ENCODE results near the gene CYSTM1.

The CYSTM1 gene

DNA sequence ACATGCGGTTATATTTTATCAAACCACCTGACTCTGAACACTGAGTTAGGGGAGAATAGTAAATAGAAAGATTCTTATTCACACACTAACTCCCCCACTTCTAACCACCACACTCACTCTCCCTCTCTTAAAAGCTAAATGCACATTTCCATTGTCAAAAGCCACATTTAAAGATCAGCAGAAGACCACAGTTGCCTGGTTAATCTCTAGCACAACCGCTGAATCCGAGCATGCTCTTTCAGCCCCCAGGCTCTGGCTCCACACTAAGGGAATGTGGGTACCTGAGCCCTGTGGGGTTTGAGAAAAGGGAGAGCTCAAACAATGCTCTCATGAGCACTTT, 92.2 kb downstream of the CYSTM1 start:
- TF ChIP-seq, protein P1, sequence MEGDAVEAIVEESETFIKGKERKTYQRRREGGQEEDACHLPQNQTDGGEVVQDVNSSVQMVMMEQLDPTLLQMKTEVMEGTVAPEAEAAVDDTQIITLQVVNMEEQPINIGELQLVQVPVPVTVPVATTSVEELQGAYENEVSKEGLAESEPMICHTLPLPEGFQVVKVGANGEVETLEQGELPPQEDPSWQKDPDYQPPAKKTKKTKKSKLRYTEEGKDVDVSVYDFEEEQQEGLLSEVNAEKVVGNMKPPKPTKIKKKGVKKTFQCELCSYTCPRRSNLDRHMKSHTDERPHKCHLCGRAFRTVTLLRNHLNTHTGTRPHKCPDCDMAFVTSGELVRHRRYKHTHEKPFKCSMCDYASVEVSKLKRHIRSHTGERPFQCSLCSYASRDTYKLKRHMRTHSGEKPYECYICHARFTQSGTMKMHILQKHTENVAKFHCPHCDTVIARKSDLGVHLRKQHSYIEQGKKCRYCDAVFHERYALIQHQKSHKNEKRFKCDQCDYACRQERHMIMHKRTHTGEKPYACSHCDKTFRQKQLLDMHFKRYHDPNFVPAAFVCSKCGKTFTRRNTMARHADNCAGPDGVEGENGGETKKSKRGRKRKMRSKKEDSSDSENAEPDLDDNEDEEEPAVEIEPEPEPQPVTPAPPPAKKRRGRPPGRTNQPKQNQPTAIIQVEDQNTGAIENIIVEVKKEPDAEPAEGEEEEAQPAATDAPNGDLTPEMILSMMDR (IDR thresholded peaks at IDR 0.05; ENCODE audit: low read depth, low read length) = no peak
- DNase-seq (ENCODE audit: extremely low read depth, low read depth) = no peak

DNA sequence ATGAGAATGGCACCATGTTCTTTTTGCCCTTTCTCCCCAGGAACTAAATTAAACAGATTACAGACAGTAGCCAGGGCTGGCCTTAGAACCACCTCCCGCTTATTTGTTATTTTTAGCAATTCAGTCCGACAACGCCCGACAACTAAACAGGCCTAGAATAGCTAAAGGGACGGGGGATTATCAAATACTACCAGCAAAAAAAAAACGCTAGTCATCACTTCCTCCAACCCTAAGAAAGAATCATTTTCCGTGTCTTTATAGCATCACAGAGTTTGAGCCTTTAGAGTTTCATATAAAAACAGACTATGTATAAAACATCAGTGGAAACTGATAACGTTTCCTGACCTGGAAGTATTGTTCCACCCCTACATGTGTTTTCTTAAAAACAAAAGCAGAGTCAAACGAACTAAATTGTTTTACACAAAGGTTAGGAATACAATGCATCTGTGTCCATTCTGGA, 92.6 kb downstream of the CYSTM1 start:
- DNase-seq (ENCODE audit: extremely low read depth, low read depth) = no peak
- TF ChIP-seq, protein P1 (IDR thresholded peaks at IDR 0.05; ENCODE audit: low read depth, low read length) = no peak

DNA sequence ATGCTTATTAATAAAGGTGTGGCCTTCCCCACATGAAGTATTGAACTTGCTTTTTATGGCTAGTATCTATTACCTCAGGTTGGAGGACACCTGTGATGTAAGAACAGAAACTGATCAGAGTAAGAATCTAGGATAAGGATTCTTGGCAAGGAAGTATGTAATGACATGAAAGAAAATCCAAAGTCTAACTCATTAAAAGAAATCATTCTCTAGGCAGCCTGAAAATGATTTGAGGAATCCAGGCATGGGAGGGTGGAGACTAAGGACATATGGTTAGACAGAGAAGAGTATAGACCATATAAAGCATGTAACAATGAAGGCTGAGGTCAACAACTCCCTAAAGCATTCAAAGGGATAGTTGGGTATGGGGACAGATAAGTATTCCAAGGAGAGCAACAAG, 95.0 kb downstream of the CYSTM1 start:
- TF ChIP-seq, protein P1 (IDR thresholded peaks at IDR 0.05; ENCODE audit: low read depth, low read length) = no peak
- no peak for DNase-seq (ENCODE audit: extremely low read depth, low read depth)

DNA sequence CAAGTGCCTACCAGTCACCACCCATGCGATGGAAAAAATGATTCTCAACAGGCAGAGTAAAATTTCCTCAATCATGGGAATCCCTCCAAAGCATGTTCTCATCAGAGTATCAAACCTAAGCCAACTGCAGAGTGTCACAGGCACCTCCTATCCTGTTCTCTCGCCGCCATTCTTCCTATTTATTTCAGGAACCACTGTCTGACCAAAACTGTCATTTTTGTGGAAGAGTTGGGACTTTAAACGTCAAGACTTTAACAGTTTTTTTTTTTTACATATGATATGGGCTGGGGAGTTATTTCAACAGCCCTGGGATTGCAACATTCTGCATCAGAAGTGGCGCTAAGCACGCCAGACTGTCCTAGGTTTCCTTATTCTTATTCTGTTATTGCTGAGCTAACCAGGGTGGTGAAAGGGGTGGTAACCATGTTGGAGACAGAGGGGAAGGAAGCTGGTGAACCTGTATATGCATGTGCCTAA, 98.5 kb downstream of the CYSTM1 start:
- TF ChIP-seq, protein P1 (IDR thresholded peaks at IDR 0.05; ENCODE audit: low read depth, low read length) = no peak
- no peak for DNase-seq (ENCODE audit: extremely low read depth, low read depth)

DNA sequence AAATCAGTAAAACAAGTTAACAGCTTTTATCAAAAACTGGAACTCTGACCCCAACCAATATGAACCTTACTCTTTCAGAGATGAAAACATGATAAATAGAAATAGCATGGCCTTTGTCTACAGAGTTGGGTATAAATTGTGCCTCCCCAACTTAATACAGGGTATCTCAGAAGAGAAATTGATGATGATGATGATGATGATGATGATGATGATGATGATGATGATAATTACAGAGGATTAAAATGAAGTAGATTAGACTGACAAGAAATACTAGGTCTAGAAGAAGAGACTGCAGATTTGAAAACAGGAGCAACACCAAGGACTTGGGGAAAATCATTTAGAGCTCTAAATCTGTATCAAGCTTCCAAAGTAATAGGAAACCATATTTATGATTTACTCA, 100.8 kb downstream of the CYSTM1 start:
- DNase-seq (ENCODE audit: extremely low read depth, low read depth) = no peak

DNA sequence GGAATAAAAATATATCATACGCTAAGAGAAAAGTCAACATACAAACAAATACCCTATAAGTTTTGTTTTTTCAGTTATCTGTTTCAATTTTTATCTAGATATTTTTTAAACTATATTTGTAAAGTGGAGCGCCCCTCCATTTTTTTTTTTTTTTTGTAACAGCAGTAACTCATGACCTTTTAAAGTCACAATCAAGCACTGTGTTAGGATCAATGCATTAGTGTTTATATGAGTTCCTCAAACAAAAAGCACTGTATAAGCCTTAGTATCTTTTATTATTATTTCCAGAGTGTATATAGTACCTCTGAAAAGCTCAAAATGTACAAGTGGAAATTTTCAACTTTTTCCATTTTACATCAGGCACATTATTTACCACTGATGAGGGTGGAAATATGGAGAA, 107.3 kb downstream of the CYSTM1 start:
- TF ChIP-seq, protein P1 (IDR thresholded peaks at IDR 0.05; ENCODE audit: low read depth, low read length) = no peak
- DNase-seq (ENCODE audit: extremely low read depth, low read depth) = no peak

More for the DNA sequence above, 100.8 kb downstream of the CYSTM1 start:
- TF ChIP-seq, protein P1 (IDR thresholded peaks at IDR 0.05; ENCODE audit: low read depth, low read length) = no peak

DNA sequence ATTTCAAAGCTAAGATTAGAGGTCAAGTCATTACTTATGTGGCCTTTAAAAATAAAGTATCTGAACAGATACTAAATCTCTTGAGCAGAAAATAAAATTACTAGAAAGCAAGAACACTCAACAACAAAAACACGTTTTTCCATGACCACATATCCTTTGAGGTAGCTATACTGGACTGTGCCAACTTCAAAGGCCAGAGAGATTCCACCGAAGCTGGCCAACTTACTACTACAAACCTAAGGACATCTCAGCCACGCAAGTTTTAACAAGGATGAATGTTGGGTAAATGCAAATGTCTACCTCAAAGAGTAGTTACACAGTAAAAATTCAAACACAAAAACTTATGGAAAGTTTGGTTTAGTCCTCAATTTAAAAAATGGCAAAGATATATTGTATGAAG, 109.0 kb downstream of the CYSTM1 start:
- TF ChIP-seq, protein P1 (IDR thresholded peaks at IDR 0.05; ENCODE audit: low read depth, low read length) = no peak
- DNase-seq (ENCODE audit: extremely low read depth, low read depth) = no peak
